Liver (tissue), 9 donors: ENCODE results near the gene GLOD5. TPM values are rescaled to one million over a fixed set of nuclear protein-coding genes. Genes with fewer than 3 reads are reported as not detected.

Experiments
- DNase-seq: peaks from one replicate; pipeline ENCODE4 v3.0.0-alpha.2; 2017; ENCODE audit warnings: low spot score
- H3K27ac ChIP-seq, 2 donors: one replicate each; pipeline ENCODE4 v1.7.0; 2013; ENCODE audit warnings: inconsistent platforms in 2 of 2, low read length in 2 of 2, control low read depth in 1 of 2, low read depth in 1 of 2, mild to moderate bottlenecking in 1 of 2
- H3K27me3 ChIP-seq, 4 donors: one replicate each; pipeline versions ENCODE4 v1.6.1 to v1.7.0; 2013; ENCODE audit warnings: low read length in 3 of 4, inconsistent platforms in 1 of 4, mild to moderate bottlenecking in 1 of 4, moderate library complexity in 1 of 4; ENCODE audit not compliant: control insufficient read depth in 4 of 4, insufficient read depth in 4 of 4
- H3K36me3 ChIP-seq, 4 donors: one replicate each; pipeline versions ENCODE4 v1.6.1 to v1.7.0; 2013; ENCODE audit warnings: low read length in 3 of 4, mild to moderate bottlenecking in 3 of 4, low read depth in 1 of 4, moderate library complexity in 1 of 4; ENCODE audit not compliant: control insufficient read depth in 4 of 4, insufficient read depth in 3 of 4
- H3K4me1 ChIP-seq, 4 donors: one replicate each; pipeline versions ENCODE4 v1.6.1 to v1.7.0; 2013; ENCODE audit warnings: low read length in 3 of 4, mild to moderate bottlenecking in 3 of 4, moderate library complexity in 1 of 4; ENCODE audit not compliant: control insufficient read depth in 4 of 4, insufficient read depth in 4 of 4
- H3K4me3 ChIP-seq, 3 donors: one replicate each; pipeline versions ENCODE4 v1.6.1 to v1.7.0; 2013; ENCODE audit warnings: low read length in 3 of 3, control low read depth in 1 of 3, low read depth in 1 of 3, mild to moderate bottlenecking in 1 of 3
- H3K9ac ChIP-seq, 2 donors: one replicate each; pipeline ENCODE4 v1.7.0; 2013; ENCODE audit warnings: low read length in 2 of 2, mild to moderate bottlenecking in 2 of 2, moderate library complexity in 2 of 2, control low read depth in 1 of 2, low read depth in 1 of 2
- H3K9me3 ChIP-seq, 4 donors: one replicate each; pipeline versions ENCODE4 v1.6.1 to v1.7.0; 2013; ENCODE audit warnings: low read length in 3 of 4; ENCODE audit not compliant: control insufficient read depth in 4 of 4
- EGR1 ChIP-seq, 2 donors: IDR thresholded peaks; 2 replicates each; pipeline ENCODE4 v1.6.1; 2016 to 2018; ENCODE audit warnings: antibody characterized with exemption in 2 of 2, low read depth in 2 of 2
- FOXA1 ChIP-seq: IDR thresholded peaks from 2 replicates; pipeline ENCODE4 v1.6.1; 2016; ENCODE audit warnings: antibody characterized with exemption
- HNF4A ChIP-seq, 2 donors: conservative IDR thresholded peaks; 2 replicates each; pipeline ENCODE4 v1.6.1; 2016; ENCODE audit warnings: antibody characterized with exemption in 2 of 2, mild to moderate bottlenecking in 2 of 2
- HNF4G ChIP-seq: IDR thresholded peaks from 2 replicates; pipeline ENCODE4 v1.6.1; 2016; ENCODE audit warnings: antibody characterized with exemption
- JUND ChIP-seq, 2 donors: IDR thresholded peaks; 2 replicates each; pipeline ENCODE4 v1.6.1; 2016; ENCODE audit warnings: antibody characterized with exemption in 2 of 2
- RAD21 ChIP-seq, 2 donors: IDR thresholded peaks; 2 replicates each; pipeline ENCODE4 v1.6.1; 2016; ENCODE audit warnings: antibody characterized with exemption in 2 of 2, mild to moderate bottlenecking in 2 of 2
- RXRA ChIP-seq, 2 donors: IDR thresholded peaks; 2 replicates each; pipeline ENCODE4 v1.6.1; 2017 to 2018; ENCODE audit warnings: antibody characterized with exemption in 2 of 2, mild to moderate bottlenecking in 1 of 2
- YY1 ChIP-seq: IDR thresholded peaks from 2 replicates; pipeline ENCODE4 v1.6.1; 2016; ENCODE audit warnings: antibody characterized with exemption, mild to moderate bottlenecking
- whole genome bisulfite sequencing: extraction: QIAGEN DNeasy Blood & Tissue Kit; methylation state at CpG from one replicate; pipeline ENCODE4 v1.1.7; 2013; 5-methylcytosine and 5-hydroxymethylcytosine counted together
- polyA plus RNA-seq, 2 donors: library from polyadenylated mRNA; stranded (reverse) in 1 of 2; unstranded in 1 of 2; fragments of 200-250 nt in 1 of 2; fragments of >200 nt in 1 of 2; fragmentation: Nextera tagmentation in 1 of 2; extraction: Ambion mirVana in 1 of 2; gene quantifications; one replicate each; pipeline versions ENCODE4 v1.2.1 to v1.2.3, GENCODE V29; 2013 to 2015
- total RNA-seq, 2 donors: library from RNA; depleted of rRNA; stranded (reverse); fragments of >200 nt; gene quantifications; one replicate each; pipeline ENCODE4 v1.2.3, GENCODE V29; 2014
- TF ChIP-seq, protein P1 (sequence below): IDR thresholded peaks from 2 replicates; pipeline ENCODE4 v1.6.1; 2016; ENCODE audit warnings: antibody characterized with exemption, mild to moderate bottlenecking
- TF ChIP-seq, protein P2 (sequence below): fragments of 150-350 bp; IDR thresholded peaks from 2 replicates; pipeline ENCODE4 v1.5.1; 2017; ENCODE audit warnings: improper control_type of control experiment, low read depth, low read length; ENCODE audit not compliant: missing input control
- TF ChIP-seq, protein P3 (sequence below): IDR thresholded peaks from 2 replicates; pipeline ENCODE4 v1.6.1; 2016; ENCODE audit warnings: antibody characterized with exemption
- TF ChIP-seq, protein P4 (sequence below): IDR thresholded peaks from 2 replicates; pipeline ENCODE4 v1.6.1; 2016; ENCODE audit warnings: antibody characterized with exemption
- TF ChIP-seq, protein P5 (sequence below): IDR thresholded peaks from 2 replicates; pipeline ENCODE4 v1.6.1; 2016; ENCODE audit warnings: antibody characterized with exemption
- donor health status: healthy.
- donor health status: healthy.
- donor health status: healthy.
- donor health status: healthy.
- donor health status: healthy.

GLOD5 gene
- total and polyA plus RNA-seq, 4 donors = 0.67 to 3.4 (median 2.1) TPM; not detected in 1

DNA sequence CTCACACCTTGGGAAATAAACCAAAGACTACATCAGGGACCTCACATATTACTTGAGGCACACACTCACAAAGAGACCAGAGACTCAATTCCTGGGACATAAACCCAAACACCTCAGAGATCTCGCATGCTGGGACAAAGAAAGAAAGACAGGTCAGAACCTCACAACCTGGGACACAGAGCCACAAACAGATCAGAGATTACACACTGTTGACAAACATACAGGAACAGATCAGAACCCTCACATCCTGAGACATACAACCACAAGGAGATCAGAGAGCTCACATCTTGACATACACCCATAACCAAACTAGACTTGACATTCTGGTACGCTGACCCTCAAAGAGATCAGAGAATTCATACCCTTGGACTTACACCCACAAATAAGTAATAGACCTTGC lies 47.7 kb upstream of the GLOD5 start (continued):
- TF ChIP-seq, protein P1, sequence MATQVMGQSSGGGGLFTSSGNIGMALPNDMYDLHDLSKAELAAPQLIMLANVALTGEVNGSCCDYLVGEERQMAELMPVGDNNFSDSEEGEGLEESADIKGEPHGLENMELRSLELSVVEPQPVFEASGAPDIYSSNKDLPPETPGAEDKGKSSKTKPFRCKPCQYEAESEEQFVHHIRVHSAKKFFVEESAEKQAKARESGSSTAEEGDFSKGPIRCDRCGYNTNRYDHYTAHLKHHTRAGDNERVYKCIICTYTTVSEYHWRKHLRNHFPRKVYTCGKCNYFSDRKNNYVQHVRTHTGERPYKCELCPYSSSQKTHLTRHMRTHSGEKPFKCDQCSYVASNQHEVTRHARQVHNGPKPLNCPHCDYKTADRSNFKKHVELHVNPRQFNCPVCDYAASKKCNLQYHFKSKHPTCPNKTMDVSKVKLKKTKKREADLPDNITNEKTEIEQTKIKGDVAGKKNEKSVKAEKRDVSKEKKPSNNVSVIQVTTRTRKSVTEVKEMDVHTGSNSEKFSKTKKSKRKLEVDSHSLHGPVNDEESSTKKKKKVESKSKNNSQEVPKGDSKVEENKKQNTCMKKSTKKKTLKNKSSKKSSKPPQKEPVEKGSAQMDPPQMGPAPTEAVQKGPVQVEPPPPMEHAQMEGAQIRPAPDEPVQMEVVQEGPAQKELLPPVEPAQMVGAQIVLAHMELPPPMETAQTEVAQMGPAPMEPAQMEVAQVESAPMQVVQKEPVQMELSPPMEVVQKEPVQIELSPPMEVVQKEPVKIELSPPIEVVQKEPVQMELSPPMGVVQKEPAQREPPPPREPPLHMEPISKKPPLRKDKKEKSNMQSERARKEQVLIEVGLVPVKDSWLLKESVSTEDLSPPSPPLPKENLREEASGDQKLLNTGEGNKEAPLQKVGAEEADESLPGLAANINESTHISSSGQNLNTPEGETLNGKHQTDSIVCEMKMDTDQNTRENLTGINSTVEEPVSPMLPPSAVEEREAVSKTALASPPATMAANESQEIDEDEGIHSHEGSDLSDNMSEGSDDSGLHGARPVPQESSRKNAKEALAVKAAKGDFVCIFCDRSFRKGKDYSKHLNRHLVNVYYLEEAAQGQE = no peak
- TF ChIP-seq RXRA (IDR thresholded peaks at IDR 0.05) = no peak

DNA sequence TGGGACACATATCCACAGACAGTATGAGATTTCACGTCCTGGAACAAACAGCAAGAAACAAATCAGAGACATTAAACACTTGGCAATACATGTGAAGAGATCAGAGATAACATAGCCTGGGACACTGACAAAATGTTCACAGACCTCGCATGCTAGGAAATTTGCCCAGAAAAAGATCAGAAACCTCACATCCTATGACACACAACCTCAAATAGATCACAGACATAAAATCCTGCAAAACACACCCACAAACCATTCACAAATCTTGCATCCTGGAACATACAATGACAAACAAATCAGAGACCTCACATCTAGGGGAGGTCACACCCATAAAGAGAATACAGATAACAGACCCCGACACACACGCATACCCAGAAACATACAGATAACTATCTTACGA lies 47.0 kb upstream of the GLOD5 start:
- peaks cover 0 to 14% (median 6%) of the 10 kb centered on the region in 4 donors for H3K4me1 ChIP-seq
- WGBS = 55% methylated on average over 5 of the region's 5 CpGs
- no peak for TF ChIP-seq YY1
- TF ChIP-seq JUND (IDR thresholded peaks at IDR 0.05) = no peak
- TF ChIP-seq RXRA (IDR thresholded peaks at IDR 0.05) = no peak
- no peak for TF ChIP-seq HNF4A (conservative IDR thresholded peaks at IDR 0.05)
- TF ChIP-seq, protein P2, sequence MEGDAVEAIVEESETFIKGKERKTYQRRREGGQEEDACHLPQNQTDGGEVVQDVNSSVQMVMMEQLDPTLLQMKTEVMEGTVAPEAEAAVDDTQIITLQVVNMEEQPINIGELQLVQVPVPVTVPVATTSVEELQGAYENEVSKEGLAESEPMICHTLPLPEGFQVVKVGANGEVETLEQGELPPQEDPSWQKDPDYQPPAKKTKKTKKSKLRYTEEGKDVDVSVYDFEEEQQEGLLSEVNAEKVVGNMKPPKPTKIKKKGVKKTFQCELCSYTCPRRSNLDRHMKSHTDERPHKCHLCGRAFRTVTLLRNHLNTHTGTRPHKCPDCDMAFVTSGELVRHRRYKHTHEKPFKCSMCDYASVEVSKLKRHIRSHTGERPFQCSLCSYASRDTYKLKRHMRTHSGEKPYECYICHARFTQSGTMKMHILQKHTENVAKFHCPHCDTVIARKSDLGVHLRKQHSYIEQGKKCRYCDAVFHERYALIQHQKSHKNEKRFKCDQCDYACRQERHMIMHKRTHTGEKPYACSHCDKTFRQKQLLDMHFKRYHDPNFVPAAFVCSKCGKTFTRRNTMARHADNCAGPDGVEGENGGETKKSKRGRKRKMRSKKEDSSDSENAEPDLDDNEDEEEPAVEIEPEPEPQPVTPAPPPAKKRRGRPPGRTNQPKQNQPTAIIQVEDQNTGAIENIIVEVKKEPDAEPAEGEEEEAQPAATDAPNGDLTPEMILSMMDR = no peak
- TF ChIP-seq, protein P1 = no peak
- TF ChIP-seq, protein P3, sequence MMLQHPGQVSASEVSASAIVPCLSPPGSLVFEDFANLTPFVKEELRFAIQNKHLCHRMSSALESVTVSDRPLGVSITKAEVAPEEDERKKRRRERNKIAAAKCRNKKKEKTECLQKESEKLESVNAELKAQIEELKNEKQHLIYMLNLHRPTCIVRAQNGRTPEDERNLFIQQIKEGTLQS = no peak
- no peak for TF ChIP-seq HNF4G
- TF ChIP-seq FOXA1 = no peak
- TF ChIP-seq, protein P4, sequence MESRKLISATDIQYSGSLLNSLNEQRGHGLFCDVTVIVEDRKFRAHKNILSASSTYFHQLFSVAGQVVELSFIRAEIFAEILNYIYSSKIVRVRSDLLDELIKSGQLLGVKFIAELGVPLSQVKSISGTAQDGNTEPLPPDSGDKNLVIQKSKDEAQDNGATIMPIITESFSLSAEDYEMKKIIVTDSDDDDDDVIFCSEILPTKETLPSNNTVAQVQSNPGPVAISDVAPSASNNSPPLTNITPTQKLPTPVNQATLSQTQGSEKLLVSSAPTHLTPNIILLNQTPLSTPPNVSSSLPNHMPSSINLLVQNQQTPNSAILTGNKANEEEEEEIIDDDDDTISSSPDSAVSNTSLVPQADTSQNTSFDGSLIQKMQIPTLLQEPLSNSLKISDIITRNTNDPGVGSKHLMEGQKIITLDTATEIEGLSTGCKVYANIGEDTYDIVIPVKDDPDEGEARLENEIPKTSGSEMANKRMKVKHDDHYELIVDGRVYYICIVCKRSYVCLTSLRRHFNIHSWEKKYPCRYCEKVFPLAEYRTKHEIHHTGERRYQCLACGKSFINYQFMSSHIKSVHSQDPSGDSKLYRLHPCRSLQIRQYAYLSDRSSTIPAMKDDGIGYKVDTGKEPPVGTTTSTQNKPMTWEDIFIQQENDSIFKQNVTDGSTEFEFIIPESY = no peak
- no peak for TF ChIP-seq EGR1 (IDR thresholded peaks at IDR 0.05; ENCODE audit: low read depth in 2 of 2)
- TF ChIP-seq RAD21 (IDR thresholded peaks at IDR 0.05) = no peak
- TF ChIP-seq, protein P5, sequence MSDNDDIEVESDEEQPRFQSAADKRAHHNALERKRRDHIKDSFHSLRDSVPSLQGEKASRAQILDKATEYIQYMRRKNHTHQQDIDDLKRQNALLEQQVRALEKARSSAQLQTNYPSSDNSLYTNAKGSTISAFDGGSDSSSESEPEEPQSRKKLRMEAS = no peak
- DNase-seq = no peak
- no peaks in the 10 kb centered on the region for H3K9me3 ChIP-seq
- no peak overlapping the region for H3K9ac ChIP-seq
- H3K27me3 ChIP-seq = no peaks in the 10 kb centered on the region
- H3K36me3 ChIP-seq = no peaks in the 10 kb centered on the region
- no peak overlapping the region for H3K4me3 ChIP-seq
- peak overlapping the region; percentile 80 to 92 for H3K27ac ChIP-seq
